HCT116 (cell line): ENCODE results near the gene MISP. TPM values are rescaled to one million over a fixed set of nuclear protein-coding genes. Genes with fewer than 3 reads are reported as not detected.

Source experiments
- ATAC-seq: fragments of 200-7000 bp; cut with Tn5 transposase; 2 replicates; pipeline ENCODE4 v1.9.1; 2020; ENCODE audit warnings: mild to moderate bottlenecking, moderate library complexity
- BruUV-seq: library from RNA; stranded (reverse); fragments of 400-500 nt; replicated peaks from 2 replicates; lab custom pipeline; 2021; lab: Mats Ljungman, UMichigan
- CTCF ChIA-PET: fragments of 300-600 bp; sonication (Branson Sonifier 250); formaldehyde crosslinking; loops from one replicate; lab custom pipeline; 2021; ENCODE audit warnings: antibody characterized with exemption; lab: Charles Lee
- POLR2A ChIA-PET: fragments of 300-600, 350-600 bp; sonication (Branson Sonifier 250); formaldehyde crosslinking; loops from one replicate; lab custom pipeline; 2021; ENCODE audit warnings: antibody characterized with exemption; lab: Charles Lee
- RAD21 ChIA-PET, 2 experiments: fragments of 300-600 bp; sonication (Branson Sonifier 250); formaldehyde crosslinking; loops; one replicate each; lab custom pipeline; 2023; ENCODE audit warnings: low total read pairs in 2 of 2; ENCODE audit not compliant: uncharacterized antibody in 2 of 2, unreplicated experiment in 2 of 2, low non-redundant PET in 1 of 2; lab: Charles Lee
- DNase-seq: peaks from one replicate; pipeline ENCODE4 v3.0.0-alpha.2; 2010; ENCODE audit warnings: low read depth, low spot score
- H2AFZ ChIP-seq: fragments of 200-600 bp; shearing (Covaris generic), sonication (generic); 2 replicates; pipeline ENCODE4 v1.6.1; 2017; ENCODE audit warnings: low read depth, mixed run types, mixed read lengths, antibody characterized with exemption, low read length; ENCODE audit not compliant: poor library complexity, severe bottlenecking
- H3K27ac ChIP-seq: 2 replicates; pipeline ENCODE4 v1.5.1; 2012; ENCODE audit warnings: low read depth, low read length
- H3K27me3 ChIP-seq: fragments of 200-600 bp; sonication (generic); 2 replicates; pipeline ENCODE4 v1.6.1; 2016; ENCODE audit warnings: mixed run types, low read length, mixed read lengths; ENCODE audit not compliant: insufficient read depth
- H3K36me3 ChIP-seq, 2 experiments: fragments of 200-500 bp in 1 of 2; fragments of 200-600 bp in 1 of 2; sonication (Bioruptor generic) in 1 of 2; sonication (generic) in 1 of 2; 2 replicates each; pipeline versions ENCODE4 v1.5.1 to v1.6.1; 2014 to 2016; ENCODE audit warnings: low read length in 2 of 2, inconsistent platforms in 1 of 2, mixed read lengths in 1 of 2, mixed run types in 1 of 2; ENCODE audit not compliant: insufficient read depth in 2 of 2, control insufficient read depth in 1 of 2
- H3K4me1 ChIP-seq, 2 experiments: fragments of 200-600 bp in 1 of 2; sonication (generic) in 1 of 2; 2 replicates each; pipeline versions ENCODE4 v1.5.1 to v1.6.1; 2012 to 2017; ENCODE audit warnings: low read length in 2 of 2, inconsistent platforms in 1 of 2, mild to moderate bottlenecking in 1 of 2, mixed read lengths in 1 of 2, mixed run types in 1 of 2, moderate library complexity in 1 of 2; ENCODE audit not compliant: insufficient read depth in 2 of 2, control insufficient read depth in 1 of 2
- H3K4me2 ChIP-seq: fragments of 200-600 bp; sonication (generic); 2 replicates; pipeline ENCODE4 v1.6.1; 2017; ENCODE audit warnings: mixed run types, low read length, mixed read lengths
- H3K4me3 ChIP-seq, 2 experiments: fragments of 200-600 bp in 1 of 2; sonication (generic) in 1 of 2; replicated peaks in 1 of 2; 2 replicates each; pipeline ENCODE4 v1.5.1; 2011 to 2016; ENCODE audit warnings: low read length in 2 of 2, control low read depth in 1 of 2, low read depth in 1 of 2, mild to moderate bottlenecking in 1 of 2, mixed read lengths in 1 of 2, mixed run types in 1 of 2
- H3K79me2 ChIP-seq: fragments of 200-600 bp; sonication (generic); 2 replicates; pipeline ENCODE4 v1.6.1; 2017; ENCODE audit warnings: mild to moderate bottlenecking, mixed run types, low read length, moderate library complexity, mixed read lengths; ENCODE audit not compliant: insufficient read depth
- H3K9ac ChIP-seq: fragments of 200-600 bp; sonication (generic); 2 replicates; pipeline ENCODE4 v1.6.1; 2016; ENCODE audit warnings: low read length, mixed read lengths
- H3K9me2 ChIP-seq: fragments of 200-600 bp; sonication (generic), shearing (Covaris generic); 2 replicates; pipeline ENCODE4 v1.6.1; 2017; ENCODE audit warnings: mixed run types, mild to moderate bottlenecking, moderate library complexity; ENCODE audit not compliant: insufficient read depth
- H3K9me3 ChIP-seq, 2 experiments: fragments of 200-500 bp in 1 of 2; fragments of 200-600 bp in 1 of 2; sonication (Bioruptor generic) in 1 of 2; sonication (generic) in 1 of 2; 2 replicates each; pipeline ENCODE4 v1.6.1; 2014 to 2017; ENCODE audit warnings: low read length in 2 of 2, mixed read lengths in 2 of 2, inconsistent platforms in 1 of 2, low read depth in 1 of 2, mild to moderate bottlenecking in 1 of 2, mixed run types in 1 of 2, moderate library complexity in 1 of 2; ENCODE audit not compliant: control insufficient read depth in 1 of 2, insufficient read depth in 1 of 2
- H4K20me1 ChIP-seq: fragments of 200-600 bp; sonication (generic), shearing (Covaris generic); 2 replicates; pipeline ENCODE4 v1.6.1; 2017; ENCODE audit warnings: mixed run types, mild to moderate bottlenecking, moderate library complexity; ENCODE audit not compliant: insufficient read depth
- ATF3 ChIP-seq: IDR thresholded peaks from 2 replicates; pipeline ENCODE4 v1.6.1; 2012
- CBX3 ChIP-seq: IDR thresholded peaks from 2 replicates; pipeline ENCODE4 v1.6.1; 2012; ENCODE audit warnings: low read depth
- CEBPB ChIP-seq: IDR thresholded peaks from 2 replicates; pipeline ENCODE4 v1.6.1; 2012; ENCODE audit warnings: low read depth
- CTCF ChIP-seq, 3 experiments: fragments of 200-600 bp in 1 of 3; sonication (generic) in 1 of 3; IDR thresholded peaks in 2 of 3; conservative IDR thresholded peaks in 1 of 3; 2 replicates each; pipeline ENCODE4 v1.5.1; 2012 to 2017; ENCODE audit warnings: low read depth in 2 of 3, low read length in 2 of 3, antibody characterized with exemption in 1 of 3, borderline replicate concordance in 1 of 3, control low read depth in 1 of 3, mild to moderate bottlenecking in 1 of 3, mixed read lengths in 1 of 3, mixed run types in 1 of 3, moderate library complexity in 1 of 3; ENCODE audit not compliant: insufficient read depth in 1 of 3
- EGR1 ChIP-seq: IDR thresholded peaks from 2 replicates; pipeline ENCODE4 v1.6.1; 2012; ENCODE audit warnings: low read depth
- ELF1 ChIP-seq: IDR thresholded peaks from 2 replicates; pipeline ENCODE4 v1.6.1; 2012; ENCODE audit warnings: low read depth, borderline replicate concordance
- EZH2 ChIP-seq: fragments of 200-600 bp; sonication (generic); IDR thresholded peaks from 2 replicates; pipeline ENCODE4 v1.6.1; 2017; ENCODE audit warnings: antibody characterized with exemption, mixed run types
- EZH2phosphoT487 ChIP-seq: fragments of 200-600 bp; IDR thresholded peaks from 2 replicates; pipeline ENCODE4 v1.6.1; 2018; ENCODE audit warnings: antibody characterized with exemption, borderline replicate concordance
- FOSL1 ChIP-seq: IDR thresholded peaks from 2 replicates; pipeline ENCODE4 v1.6.1; 2012; ENCODE audit warnings: low read depth
- MAX ChIP-seq: IDR thresholded peaks from 2 replicates; pipeline ENCODE4 v1.6.1; 2012
- POLR2AphosphoS5 ChIP-seq: IDR thresholded peaks from 2 replicates; pipeline ENCODE4 v1.6.1; 2011; ENCODE audit warnings: mild to moderate bottlenecking, low read depth, low read length, moderate library complexity
- SIN3A ChIP-seq: IDR thresholded peaks from 2 replicates; pipeline ENCODE4 v1.6.1; 2012; ENCODE audit warnings: low read depth
- SP1 ChIP-seq: IDR thresholded peaks from 2 replicates; pipeline ENCODE4 v1.6.1; 2012; ENCODE audit warnings: low read depth
- SRF ChIP-seq: IDR thresholded peaks from 2 replicates; pipeline ENCODE4 v1.6.1; 2012; ENCODE audit warnings: low read depth
- TCF7L2 ChIP-seq: IDR thresholded peaks from 2 replicates; pipeline ENCODE4 v1.7.0; 2011; ENCODE audit warnings: borderline replicate concordance, inconsistent platforms; ENCODE audit not compliant: insufficient read depth, insufficient read length; ENCODE audit errors: extremely low read depth
- ZFX ChIP-seq: fragments of 450-650 bp; IDR thresholded peaks from 2 replicates; pipeline ENCODE4 v1.6.1; 2017
- ZNF274 ChIP-seq: fragments of 200-500 bp; sonication (Bioruptor generic); IDR thresholded peaks from 2 replicates; pipeline ENCODE4 v1.6.1; 2014; ENCODE audit warnings: mild to moderate bottlenecking, low read depth, low read length, inconsistent platforms
- intact Hi-C: fragments of 100-400 bp; cut with micrococcal nuclease; formaldehyde crosslinking; loops from 2 replicates; pipeline ENCODE4 v1.10.0; 2022
- total RNA-seq: library from RNA; stranded (reverse); gene quantifications from one replicate; pipeline ENCODE4 v1.2.1, GENCODE V29; 2021; ENCODE audit not compliant: unreplicated experiment

Gene MISP
- total RNA-seq, 1 experiment from 2014 or later, result 38.2 TPM

- DNase-seq (no peak), ATAC-seq (no peak)
- Histone ChIP-seq H3K9me3 (no peaks in the 10 kb centered on the region), H3K4me3 (no peak overlapping the region), H3K4me2 (no peak overlapping the region), H4K20me1 (peaks cover 59% of the 10 kb centered on the region; the same call in 1 of the 2 replicates), H3K27me3 (no peaks in the 10 kb centered on the region), H2AFZ (no peak overlapping the region), H3K27ac (no peak overlapping the region; the same call in 1 of the 2 replicates), H3K79me2 (peaks cover 100% of the 10 kb centered on the region), H3K36me3 (peaks cover 66 to 96% of the 10 kb centered on the region in 2 experiments; a peak in 3 of 4 replicates), H3K9ac (no peak overlapping the region), H3K9me2 (no peaks in the 10 kb centered on the region), H3K4me1 (peaks cover 13 to 20% of the 10 kb centered on the region in 2 experiments)
- intact Hi-C loops, result no loop called here
- no TSS peak for BruUV-seq
- TF ChIP-seq ZNF274, result no peak
- TF ChIP-seq SP1, result no peak
- no peak for TF ChIP-seq ATF3
- TF ChIP-seq EZH2phosphoT487, result no peak
- no peak for TF ChIP-seq EGR1
- no peak for TF ChIP-seq CTCF (IDR thresholded peaks at IDR 0.05 in 2 of 3, conservative IDR thresholded peaks at IDR 0.05 in 1 of 3; ENCODE audit: borderline replicate concordance in 1 of 3, insufficient read depth in 1 of 3, low read depth in 2 of 3, low read length in 2 of 3)
- TF ChIP-seq ZFX, result no peak
- no peak for TF ChIP-seq SRF
- no peak for TF ChIP-seq MAX
- no peak for TF ChIP-seq FOSL1
- no peak for TF ChIP-seq SIN3A
- TF ChIP-seq CBX3, result no peak
- TF ChIP-seq EZH2, result no peak
- no peak for TF ChIP-seq ELF1
- TF ChIP-seq POLR2AphosphoS5, result no peak
- no peak for TF ChIP-seq CEBPB
- TF ChIP-seq TCF7L2, result no peak
- POLR2A ChIA-PET, result no interaction called here
- RAD21 ChIA-PET, result no interaction called here
- CTCF ChIA-PET, result no interaction called here
Observed at GRCh38 chr19:804419-805165, 53.7 kb downstream of the MISP start.
